ENCODE results near the gene MAB21L4. TPM values are rescaled to one million over a fixed set of nuclear protein-coding genes. Genes with fewer than 3 reads are reported as not detected.

Gene MAB21L4
- total and polyA plus RNA-seq, 2 of the 8 experiments (the other 6 are each of a cell fraction or from before 2014, with no cell fraction given): 0.11 TPM; not detected in 1

- H2AK5ac ChIP-seq (ENCODE audit: low read depth, low read length): no peak overlapping the region
- H3K23me2 ChIP-seq (ENCODE audit: low read depth, low read length): no peaks in the 10 kb centered on the region
- H3K23ac ChIP-seq (ENCODE audit: insufficient read length): no peak overlapping the region
- H3K4me3 ChIP-seq (ENCODE audit: extremely low read depth in 1 of 4, insufficient read depth in 2 of 4, low read depth in 3 of 4, low read length in 4 of 4): no peak overlapping the region
- no peak overlapping the region for H3K27ac ChIP-seq (ENCODE audit: low read depth, low read length)
- H4K20me1 ChIP-seq (replicated peaks in 1 of 2; ENCODE audit: control insufficient read depth in 1 of 2, insufficient read depth in 2 of 2, low read length in 2 of 2): no peaks in the 10 kb centered on the region
- no peak overlapping the region for H4K8ac ChIP-seq (ENCODE audit: extremely low read depth, insufficient read depth, low read length)
- no peaks in the 10 kb centered on the region for H3K36me3 ChIP-seq (ENCODE audit: control insufficient read depth in 2 of 4, insufficient read depth in 4 of 4, low read length in 3 of 4)
- no peak overlapping the region for H4K91ac ChIP-seq (replicated peaks; ENCODE audit: insufficient read length, low read length)
- no peaks in the 10 kb centered on the region for H3K4me1 ChIP-seq (replicated peaks in 1 of 4; ENCODE audit: control insufficient read depth in 3 of 4, insufficient read depth in 4 of 4, low read length in 3 of 4)
- ChIA-PET POLR2A (ENCODE audit: partially characterized antibody) (no interaction called here), CTCF (ENCODE audit: partially characterized antibody) (interaction anchor here (0.6 to 2.4 kb wide), 8 partner anchors 10 to 971 kb away, joined by 3 to 20 read pairs (median 4); no protein-coding TSS in a partner anchor)
- no peaks in the 10 kb centered on the region for H3K79me1 ChIP-seq (ENCODE audit: low read depth, low read length)
- H2AFZ ChIP-seq (ENCODE audit: low read length): no peak overlapping the region
- no peak overlapping the region for H3K9ac ChIP-seq (replicated peaks in 1 of 4; ENCODE audit: extremely low read depth in 1 of 4, low read depth in 3 of 4, low read length in 3 of 4)
- H2BK120ac ChIP-seq (replicated peaks; ENCODE audit: low read depth, low read length): no peak overlapping the region
- no peak overlapping the region for H2BK15ac ChIP-seq (ENCODE audit: low read length)
- H4K5ac ChIP-seq (ENCODE audit: insufficient read length, low read depth, low read length): no peak overlapping the region
- no peak for FAIRE-seq
- no peak overlapping the region for H3K4ac ChIP-seq (replicated peaks; ENCODE audit: insufficient read length, low read depth, low read length)
- H2BK12ac ChIP-seq (ENCODE audit: low read depth, low read length): no peak overlapping the region
- no peak overlapping the region for H3K18ac ChIP-seq (ENCODE audit: extremely low read depth, low read length)
- H3K56ac ChIP-seq (replicated peaks; ENCODE audit: insufficient read length, low read depth, low read length): no peak overlapping the region
- DNase-seq (ENCODE audit: low read depth in 1 of 2, low spot score in 2 of 2): no peak
- no peak overlapping the region for H2BK20ac ChIP-seq (ENCODE audit: low read length)
- no peak overlapping the region for H3K4me2 ChIP-seq (ENCODE audit: insufficient read depth in 1 of 2, low read depth in 2 of 2, low read length in 2 of 2)
- no peak overlapping the region for H3K14ac ChIP-seq (ENCODE audit: insufficient read length)
- H3K9me3 ChIP-seq (ENCODE audit: insufficient read depth in 2 of 2, low read depth in 1 of 2, low read length in 1 of 2): no peaks in the 10 kb centered on the region
- no peak overlapping the region for H2BK5ac ChIP-seq (ENCODE audit: low read depth, low read length)
- 86% methylated on average over 2 of the region's 2 CpGs; no CpG with 5 or more reads in 1 of the 2 experiments for WGBS, 2 experiments (ENCODE audit: extremely low coverage in 1 of 2, insufficient coverage in 1 of 2, insufficient read length in 1 of 2, insufficient replicate concordance in 2 of 2, low coverage in 1 of 2, low lambda C conversion rate in 2 of 2, missing lambda C conversion rate in 1 of 2)
- no peaks in the 10 kb centered on the region for H3K79me2 ChIP-seq (ENCODE audit: control insufficient read depth in 1 of 2, insufficient read depth in 2 of 2, low read length in 2 of 2)
- H3K27me3 ChIP-seq (replicated peaks in 1 of 4; ENCODE audit: control insufficient read depth in 3 of 4, extremely low read depth in 1 of 4, insufficient read depth in 3 of 4, low read length in 3 of 4): no peaks in the 10 kb centered on the region
- TF ChIP-seq FOSL1 (IDR thresholded peaks at IDR 0.05; ENCODE audit: insufficient read depth, low read depth, low read length) (no peak), RBBP5 (IDR thresholded peaks at IDR 0.05; ENCODE audit: borderline replicate concordance, low read depth, low read length) (no peak), JUND (IDR thresholded peaks at IDR 0.05; ENCODE audit: low read length) (no peak), MAFK (IDR thresholded peaks at IDR 0.05; ENCODE audit: low read depth, low read length) (no peak), RNF2 (IDR thresholded peaks at IDR 0.05; ENCODE audit: borderline replicate concordance, low read depth, low read length, missing control alignments, poor library complexity, severe bottlenecking) (no peak), ZNF274 (IDR thresholded peaks at IDR 0.05; ENCODE audit: borderline replicate concordance, extremely low read depth, low read length) (no peak), RXRA (IDR thresholded peaks at IDR 0.05; ENCODE audit: insufficient read depth, low read depth, low read length) (no peak), SIN3A (conservative IDR thresholded peaks at IDR 0.05 in 1 of 2, IDR thresholded peaks at IDR 0.05 in 1 of 2; ENCODE audit: low read depth in 1 of 2, low read length in 2 of 2) (no peak)
- TF ChIP-seq, protein P1, sequence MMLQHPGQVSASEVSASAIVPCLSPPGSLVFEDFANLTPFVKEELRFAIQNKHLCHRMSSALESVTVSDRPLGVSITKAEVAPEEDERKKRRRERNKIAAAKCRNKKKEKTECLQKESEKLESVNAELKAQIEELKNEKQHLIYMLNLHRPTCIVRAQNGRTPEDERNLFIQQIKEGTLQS (IDR thresholded peaks at IDR 0.05; ENCODE audit: insufficient read depth, low read depth, low read length): no peak
- TF ChIP-seq, protein P2, sequence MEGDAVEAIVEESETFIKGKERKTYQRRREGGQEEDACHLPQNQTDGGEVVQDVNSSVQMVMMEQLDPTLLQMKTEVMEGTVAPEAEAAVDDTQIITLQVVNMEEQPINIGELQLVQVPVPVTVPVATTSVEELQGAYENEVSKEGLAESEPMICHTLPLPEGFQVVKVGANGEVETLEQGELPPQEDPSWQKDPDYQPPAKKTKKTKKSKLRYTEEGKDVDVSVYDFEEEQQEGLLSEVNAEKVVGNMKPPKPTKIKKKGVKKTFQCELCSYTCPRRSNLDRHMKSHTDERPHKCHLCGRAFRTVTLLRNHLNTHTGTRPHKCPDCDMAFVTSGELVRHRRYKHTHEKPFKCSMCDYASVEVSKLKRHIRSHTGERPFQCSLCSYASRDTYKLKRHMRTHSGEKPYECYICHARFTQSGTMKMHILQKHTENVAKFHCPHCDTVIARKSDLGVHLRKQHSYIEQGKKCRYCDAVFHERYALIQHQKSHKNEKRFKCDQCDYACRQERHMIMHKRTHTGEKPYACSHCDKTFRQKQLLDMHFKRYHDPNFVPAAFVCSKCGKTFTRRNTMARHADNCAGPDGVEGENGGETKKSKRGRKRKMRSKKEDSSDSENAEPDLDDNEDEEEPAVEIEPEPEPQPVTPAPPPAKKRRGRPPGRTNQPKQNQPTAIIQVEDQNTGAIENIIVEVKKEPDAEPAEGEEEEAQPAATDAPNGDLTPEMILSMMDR (IDR thresholded peaks at IDR 0.05; ENCODE audit: control extremely low read depth in 1 of 3, insufficient read depth in 1 of 3, low read depth in 1 of 3, low read length in 3 of 3): no peak
Measured at GRCh38 chr2:240861547-240861946, 34.4 kb downstream of the MAB21L4 start.

Data from H1 (cell line).